GM19372 (cell line): ENCODE results near the gene ANKRD29.
"Not testable (repeated sequence)": the region's sequence is repeated elsewhere in the genome, so short reads cannot be mapped to it uniquely, and the experiment has no call there.

ENCODE experiments used
- ATAC-seq: cut with Tn5 transposase; IDR thresholded peaks from one replicate; pipeline ENCODE4 v1.9.1; 2021; ENCODE audit warnings: mild to moderate bottlenecking, low read depth, moderate library complexity; ENCODE audit not compliant: unreplicated experiment

The ANKRD29 gene

GRCh38 chr18:23618862-23619387 lies 43.8 kb downstream of the ANKRD29 start:
- ATAC-seq: peak; percentile 36

- peak; percentile 47 for ATAC-seq
Measured at GRCh38 chr18:23617412-23618014, 45.2 kb downstream of the ANKRD29 start.

- ATAC-seq: no peak
Measured at GRCh38 chr18:23616258-23616657, 46.5 kb downstream of the ANKRD29 start.

GRCh38 chr18:23614891-23615290 lies 47.8 kb downstream of the ANKRD29 start:
- no peak for ATAC-seq

GRCh38 chr18:23614413-23614812 lies 48.3 kb downstream of the ANKRD29 start:
- no peak for ATAC-seq

- ATAC-seq: not testable (repeated sequence)
Measured at GRCh38 chr18:23613091-23613475, 49.6 kb downstream of the ANKRD29 start.

GRCh38 chr18:23612434-23613090 lies 50.1 kb downstream of the ANKRD29 start:
- peak; percentile 47 for ATAC-seq

- ATAC-seq: no peak
Measured at GRCh38 chr18:23609390-23610023, 53.2 kb downstream of the ANKRD29 start.

GRCh38 chr18:23608211-23608610 lies 54.5 kb downstream of the ANKRD29 start:
- no peak for ATAC-seq

- ATAC-seq: no peak
Measured at GRCh38 chr18:23605941-23606340, 56.8 kb downstream of the ANKRD29 start.

- ATAC-seq: no peak
Measured at GRCh38 chr18:23599809-23600208, 62.9 kb downstream of the ANKRD29 start.

- ATAC-seq: no peak
Measured at GRCh38 chr18:23596183-23596582, 66.5 kb downstream of the ANKRD29 start.

GRCh38 chr18:23595591-23595990 lies 67.1 kb downstream of the ANKRD29 start:
- ATAC-seq: no peak

GRCh38 chr18:23593720-23594119 lies 69.0 kb downstream of the ANKRD29 start:
- no peak for ATAC-seq

- no peak for ATAC-seq
Measured at GRCh38 chr18:23592911-23593310, 69.8 kb downstream of the ANKRD29 start.

GRCh38 chr18:23591011-23591410 lies 71.7 kb downstream of the ANKRD29 start:
- ATAC-seq: no peak

- no peak for ATAC-seq
Measured at GRCh38 chr18:23588836-23589560, 73.7 kb downstream of the ANKRD29 start.

- ATAC-seq: no peak
Measured at GRCh38 chr18:23587220-23587642, 75.5 kb downstream of the ANKRD29 start.

GRCh38 chr18:23586249-23587196 lies 76.2 kb downstream of the ANKRD29 start, which contains the start of gene NPC1:
Gene NPC1, minus strand, starts transcription at chr18:23586506. Its CDS starts 163 bp downstream, at chr18:23586343.
- ATAC-seq: peak; percentile 89

- ATAC-seq: no peak
Measured at GRCh38 chr18:23585897-23586248, 76.8 kb downstream of the ANKRD29 start.
